Activated CD4-positive, alpha-beta memory T cell treated with anti-CD3 and anti-CD28 coated beads for 36 hours (primary cell): ENCODE results near the gene MCCD1. TPM values are rescaled to one million over a fixed set of nuclear protein-coding genes. Genes with fewer than 3 reads are reported as not detected.
"Not testable (repeated sequence)": the region's sequence is repeated elsewhere in the genome, so short reads cannot be mapped to it uniquely, and the experiment has no call there.

Experiments
- CTCF ChIA-PET: fragments of 350-600 bp; sonication (Branson Sonifier 250); formaldehyde crosslinking; loops from one replicate; lab custom pipeline; 2021; ENCODE audit warnings: antibody characterized with exemption, inconsistent platforms; lab: Charles Lee
- POLR2A ChIA-PET: fragments of 350-600 bp; sonication (Branson Sonifier 250); formaldehyde crosslinking; loops from one replicate; lab custom pipeline; 2021; ENCODE audit warnings: antibody characterized with exemption; lab: Charles Lee
- DNase-seq: peaks from one replicate; pipeline ENCODE4 v3.0.0-alpha.2; 2020
- H3K27ac Mint-ChIP-seq: one replicate; pipeline ENCODE4 v1.8.0; 2021; ENCODE audit warnings: mixed read lengths
- H3K27me3 Mint-ChIP-seq: one replicate; pipeline ENCODE4 v1.8.0; 2021; ENCODE audit warnings: mixed read lengths
- H3K36me3 Mint-ChIP-seq: one replicate; pipeline ENCODE4 v1.8.0; 2021; ENCODE audit warnings: mixed read lengths
- H3K4me1 Mint-ChIP-seq: one replicate; pipeline ENCODE4 v1.8.0; 2021; ENCODE audit warnings: low read depth, mixed read lengths
- H3K4me3 Mint-ChIP-seq: one replicate; pipeline ENCODE4 v1.8.0; 2021; ENCODE audit warnings: mild to moderate bottlenecking, mixed read lengths
- H3K9me3 Mint-ChIP-seq: one replicate; pipeline ENCODE4 v1.8.0; 2021; ENCODE audit warnings: mixed read lengths
- intact Hi-C: fragments of 100-400 bp; cut with micrococcal nuclease; formaldehyde crosslinking; loops from one replicate; pipeline ENCODE4 v1.15.1; 2023
- total RNA-seq, 2 experiments: library from RNA; stranded (reverse); gene quantifications; one replicate each; pipeline ENCODE4 v1.2.3, GENCODE V29; 2021

The MCCD1 gene, protein sequence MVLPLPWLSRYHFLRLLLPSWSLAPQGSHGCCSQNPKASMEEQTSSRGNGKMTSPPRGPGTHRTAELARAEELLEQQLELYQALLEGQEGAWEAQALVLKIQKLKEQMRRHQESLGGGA
- not detected for total RNA-seq

GRCh38 chr6:31528821-31529328 is at the start of gene MCCD1:
Gene MCCD1 (plus strand): TSS chr6:31528962. CDS start chr6:31529015, 53 bp downstream.
- no peak within 1 kb of the TSS for H3K4me3 Mint-ChIP-seq
- DNase-seq: no peak
- ChIA-PET CTCF (interaction anchor here (0.8 kb wide), 1 partner anchor 34 kb away, joined by 3 read pairs; no protein-coding TSS in a partner anchor), POLR2A (interaction anchor here (1.0 to 2.5 kb wide), 2 partner anchors 13 to 94 kb away, joined by 4 to 10 read pairs; partner anchors contain the start of gene DDX39B)
- H3K4me1 Mint-ChIP-seq: peaks cover 17% of the 10 kb centered on the region
- H3K9me3 Mint-ChIP-seq: no peaks in the 10 kb centered on the region
- H3K27me3 Mint-ChIP-seq: no peaks in the 10 kb centered on the region
- H3K36me3 Mint-ChIP-seq: peaks cover 39% of the 10 kb centered on the region
- intact Hi-C loops: no loop called here
- no peak within 1 kb of the TSS for H3K27ac Mint-ChIP-seq

- ChIA-PET CTCF (no interaction called here), POLR2A (no interaction called here)
- Mint-ChIP-seq H3K36me3 (no peaks in the 10 kb centered on the region), H3K4me1 (peaks cover 16% of the 10 kb centered on the region), H3K9me3 (no peaks in the 10 kb centered on the region), H3K27ac (no peak overlapping the region), H3K4me3 (no peak overlapping the region), H3K27me3 (no peaks in the 10 kb centered on the region)
- intact Hi-C loops: no loop called here
- no peak for DNase-seq
Observed at GRCh38 chr6:31479151-31479932, 49.4 kb upstream of the MCCD1 start.

DNA sequence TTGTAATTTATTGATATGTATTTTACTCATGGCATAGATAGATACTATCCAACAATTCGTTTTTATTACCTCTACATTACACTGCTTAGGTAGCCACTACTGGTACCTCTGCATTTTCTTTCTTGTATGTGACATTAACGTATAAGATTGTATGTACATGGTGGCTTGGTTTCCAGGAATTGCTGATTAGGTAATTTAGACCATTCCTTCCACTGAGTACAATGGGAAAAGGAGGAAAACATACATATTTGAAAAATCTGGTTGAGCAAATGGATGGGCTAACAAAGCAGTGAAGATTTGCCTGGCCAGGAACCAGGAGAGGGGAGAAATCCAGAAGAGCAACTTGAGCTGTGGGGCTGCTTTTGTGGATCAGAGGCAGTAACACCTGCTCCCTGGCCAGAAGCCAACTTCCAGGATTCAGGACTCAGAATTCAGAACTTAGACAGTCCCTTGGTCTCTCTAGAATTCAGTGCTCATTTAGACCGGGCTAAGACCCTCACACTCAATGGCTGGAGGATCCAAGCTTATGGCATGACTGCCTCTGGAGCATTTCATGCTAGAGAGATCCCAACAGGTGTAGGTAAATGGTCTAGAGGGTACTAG is 48.7 kb upstream of the MCCD1 start:
- ChIA-PET CTCF (no interaction called here), POLR2A (no interaction called here)

GRCh38 chr6:31480574-31480973 is 48.2 kb upstream of the MCCD1 start:
- intact Hi-C loops: no loop called here
- Mint-ChIP-seq H3K27me3 (no peaks in the 10 kb centered on the region), H3K4me1 (peaks cover 4% of the 10 kb centered on the region), H3K36me3 (no peaks in the 10 kb centered on the region), H3K4me3 (no peak overlapping the region), H3K9me3 (no peaks in the 10 kb centered on the region), H3K27ac (no peak overlapping the region)
- CTCF ChIA-PET: no interaction called here
- POLR2A ChIA-PET: no interaction called here
- DNase-seq: no peak

More for the DNA sequence above, 48.7 kb upstream of the MCCD1 start:
- intact Hi-C loops: no loop called here
- no peak for DNase-seq
- Mint-ChIP-seq H3K27me3 (no peaks in the 10 kb centered on the region), H3K36me3 (no peaks in the 10 kb centered on the region), H3K27ac (no peak overlapping the region), H3K9me3 (no peaks in the 10 kb centered on the region), H3K4me3 (no peak overlapping the region), H3K4me1 (peaks cover 9% of the 10 kb centered on the region)

DNA sequence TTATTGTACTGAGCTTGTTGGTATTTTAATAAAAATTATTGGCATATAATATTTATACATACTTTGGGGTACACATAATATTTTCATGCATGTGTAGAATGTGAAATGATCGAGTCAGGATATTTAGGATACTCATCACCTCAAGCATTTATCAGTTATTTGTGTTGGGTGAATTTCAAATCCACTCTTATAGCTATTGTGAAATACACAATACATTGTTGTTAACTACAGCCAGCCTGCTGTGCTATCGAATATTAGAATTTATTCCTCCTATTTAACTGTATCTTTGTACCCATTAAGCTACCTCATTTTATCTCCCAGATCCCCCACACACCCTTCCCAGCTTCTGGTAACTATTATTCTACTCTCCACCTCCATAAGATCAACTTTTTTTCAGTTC is 45.4 kb upstream of the MCCD1 start:
- intact Hi-C loops: no loop called here
- Mint-ChIP-seq H3K9me3 (no peaks in the 10 kb centered on the region), H3K27me3 (no peaks in the 10 kb centered on the region), H3K36me3 (no peaks in the 10 kb centered on the region), H3K4me3 (no peak overlapping the region), H3K4me1 (no peaks in the 10 kb centered on the region), H3K27ac (no peak overlapping the region)
- CTCF ChIA-PET: interaction anchor here (2.0 kb wide), 1 partner anchor 10 kb away, joined by 9 read pairs; no protein-coding TSS in a partner anchor
- no peak for DNase-seq
- POLR2A ChIA-PET: no interaction called here

GRCh38 chr6:31485055-31485454 is 43.7 kb upstream of the MCCD1 start:
- Mint-ChIP-seq H3K9me3 (no peaks in the 10 kb centered on the region), H3K36me3 (no peaks in the 10 kb centered on the region), H3K27ac (no peak overlapping the region), H3K27me3 (no peaks in the 10 kb centered on the region), H3K4me1 (no peaks in the 10 kb centered on the region), H3K4me3 (no peak overlapping the region)
- CTCF ChIA-PET: interaction anchor here (0.6 to 1.1 kb wide), 2 partner anchors 17 to 316 kb away, joined by 3 read pairs; no protein-coding TSS in a partner anchor
- intact Hi-C loops: loop anchor here (1.0 kb wide), 1 partner anchor 97 kb away; no protein-coding TSS in a partner anchor
- POLR2A ChIA-PET: no interaction called here
- DNase-seq: no peak

GRCh38 chr6:31486065-31486837 is 42.5 kb upstream of the MCCD1 start:
- DNase-seq, H3K4me3 Mint-ChIP-seq, H3K9me3 Mint-ChIP-seq, H3K4me1 Mint-ChIP-seq, intact Hi-C loops, H3K27me3 Mint-ChIP-seq, POLR2A ChIA-PET, CTCF ChIA-PET, H3K36me3 Mint-ChIP-seq, H3K27ac Mint-ChIP-seq: not testable (repeated sequence)

DNA sequence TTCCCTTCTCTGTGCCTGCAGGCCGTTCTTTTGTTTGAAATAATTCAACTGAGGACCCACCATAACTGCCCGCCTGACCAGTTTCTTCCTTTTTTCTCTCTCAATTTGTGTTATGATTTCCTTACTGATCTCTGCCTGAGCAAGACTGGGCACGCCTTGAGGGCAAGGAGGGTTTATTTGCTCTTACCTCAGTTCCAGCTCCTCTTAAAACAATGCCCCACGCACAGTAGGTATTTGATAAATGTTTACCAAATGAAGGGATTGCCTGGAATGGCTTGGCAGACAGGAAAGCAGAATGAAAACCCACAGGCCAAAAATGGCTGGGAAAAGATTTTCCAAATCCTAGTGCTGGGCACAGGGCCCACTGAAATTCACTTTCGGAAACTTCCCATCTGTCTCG is 41.1 kb upstream of the MCCD1 start:
- H3K4me1 Mint-ChIP-seq: peaks cover 13% of the 10 kb centered on the region
- H3K4me3 Mint-ChIP-seq, CTCF ChIA-PET, H3K36me3 Mint-ChIP-seq, POLR2A ChIA-PET, H3K9me3 Mint-ChIP-seq, intact Hi-C loops, H3K27ac Mint-ChIP-seq, DNase-seq, H3K27me3 Mint-ChIP-seq: not testable (repeated sequence)

GRCh38 chr6:31489086-31489485 is 39.7 kb upstream of the MCCD1 start:
- DNase-seq: no peak
- Mint-ChIP-seq H3K27ac (no peak overlapping the region), H3K27me3 (no peaks in the 10 kb centered on the region), H3K36me3 (no peaks in the 10 kb centered on the region), H3K9me3 (no peaks in the 10 kb centered on the region), H3K4me3 (no peak overlapping the region), H3K4me1 (peaks cover 17% of the 10 kb centered on the region)
- ChIA-PET CTCF (no interaction called here), POLR2A (no interaction called here)
- intact Hi-C loops: no loop called here

- Mint-ChIP-seq H3K36me3 (peaks cover 2% of the 10 kb centered on the region), H3K27me3 (no peaks in the 10 kb centered on the region), H3K27ac (no peak overlapping the region), H3K4me3 (no peak overlapping the region), H3K4me1 (peaks cover 19% of the 10 kb centered on the region), H3K9me3 (no peaks in the 10 kb centered on the region)
- ChIA-PET CTCF (interaction anchor here (1.2 kb wide), 1 partner anchor 91 kb away, joined by 3 read pairs; no protein-coding TSS in a partner anchor), POLR2A (no interaction called here)
- DNase-seq: no peak
- intact Hi-C loops: loop anchor here (5.0 to 10.0 kb wide), 2 partner anchors 162 to 285 kb away; partner anchors contain the start of gene BAG6
Observed at GRCh38 chr6:31490115-31490873, 38.5 kb upstream of the MCCD1 start.

GRCh38 chr6:31493550-31493874 is 35.2 kb upstream of the MCCD1 start:
- peaks cover 36% of the 10 kb centered on the region for H3K4me1 Mint-ChIP-seq
- H3K27ac Mint-ChIP-seq: peak overlapping the region; percentile 94
- DNase-seq, H3K36me3 Mint-ChIP-seq, H3K27me3 Mint-ChIP-seq, H3K9me3 Mint-ChIP-seq: not testable (repeated sequence)
- POLR2A ChIA-PET: interaction anchor here (0.9 to 2.4 kb wide), 4 partner anchors 38 to 83 kb away, joined by 3 to 16 read pairs (median 4); partner anchors contain the start of genes DDX39B and TNF
- H3K4me3 Mint-ChIP-seq: peak overlapping the region; percentile 90
- intact Hi-C loops: loop anchor here (2.0 to 10.0 kb wide), 3 partner anchors 93 to 289 kb away; partner anchors contain the start of gene BAG6
- CTCF ChIA-PET: interaction anchor here (0.7 to 7.0 kb wide), 16 partner anchors 8 to 104 kb away, joined by 3 to 68 read pairs (median 4); partner anchors contain the start of genes DDX39B and NFKBIL1
